ENCODE data around the gene PKP1.

GRCh38 chr1:201356701-201357100 lies 73.4 kb downstream of the PKP1 start:
- no peak for TF ChIP-seq CTCF (IDR thresholded peaks at IDR 0.05)
- no peak for TF ChIP-seq POLR2A (IDR thresholded peaks at IDR 0.05)

Measured in testis (tissue), 2 donors.